ENCODE results near the gene RPSA.
"Not testable (repeated sequence)": the region's sequence is repeated elsewhere in the genome, so short reads cannot be mapped to it uniquely, and the experiment has no call there.

Gene RPSA

GRCh38 chr3:39406368-39407258, at the start of gene RPSA:
Gene RPSA, plus strand, starts transcription at chr3:39406720. Its CDS starts 934 bp downstream, at chr3:39407654.
- DNase-seq, result peak; percentile 97

- no peak for DNase-seq
Measured at GRCh38 chr3:39358333-39358732, 48.2 kb upstream of the RPSA start.

- DNase-seq, result no peak
Measured at GRCh38 chr3:39361252-39361927, 45.1 kb upstream of the RPSA start.

GRCh38 chr3:39362192-39362591, 44.3 kb upstream of the RPSA start:
- no peak for DNase-seq

GRCh38 chr3:39362812-39363211, 43.7 kb upstream of the RPSA start:
- DNase-seq, result no peak

GRCh38 chr3:39370450-39370849, 36.1 kb upstream of the RPSA start:
- not testable (repeated sequence) for DNase-seq

- DNase-seq, result no peak
Measured at GRCh38 chr3:39372833-39373232, 33.7 kb upstream of the RPSA start.

GRCh38 chr3:39376959-39377634, 29.4 kb upstream of the RPSA start:
- no peak for DNase-seq

- DNase-seq, result no peak
Measured at GRCh38 chr3:39378088-39378487, 28.4 kb upstream of the RPSA start.

GRCh38 chr3:39378957-39379777, 27.4 kb upstream of the RPSA start:
- DNase-seq, result no peak

- no peak for DNase-seq
Measured at GRCh38 chr3:39379778-39380155, 26.8 kb upstream of the RPSA start.

- DNase-seq, result no peak
Measured at GRCh38 chr3:39381432-39381831, 25.1 kb upstream of the RPSA start.

- DNase-seq, result no peak
Measured at GRCh38 chr3:39383045-39383880, 23.3 kb upstream of the RPSA start, which contains the start of gene SLC25A38. Gene SLC25A38, plus strand, starts transcription at chr3:39383370. Its CDS starts 355 bp downstream, at chr3:39383725.

GRCh38 chr3:39383881-39384664, 22.4 kb upstream of the RPSA start:
- no peak for DNase-seq

- DNase-seq, result no peak
Measured at GRCh38 chr3:39384665-39385000, 21.9 kb upstream of the RPSA start.

- DNase-seq, result no peak
Measured at GRCh38 chr3:39385456-39386090, 20.9 kb upstream of the RPSA start.

GRCh38 chr3:39386318-39386717, 20.2 kb upstream of the RPSA start:
- DNase-seq, result no peak

GRCh38 chr3:39387411-39387975, 19.0 kb upstream of the RPSA start:
- no peak for DNase-seq

- DNase-seq, result no peak
Measured at GRCh38 chr3:39388153-39388552, 18.4 kb upstream of the RPSA start.

GRCh38 chr3:39388741-39389248, 17.7 kb upstream of the RPSA start:
- DNase-seq, result no peak
